HG03025 (cell line): ENCODE data around the gene ANAPC4.
"Not testable (repeated sequence)": the region's sequence is repeated elsewhere in the genome, so short reads cannot be mapped to it uniquely, and the experiment has no call there.

Source experiments
- ATAC-seq: cut with Tn5 transposase; IDR thresholded peaks from one replicate; pipeline ENCODE4 v1.9.1; 2021; ENCODE audit warnings: mild to moderate bottlenecking, moderate library complexity; ENCODE audit not compliant: unreplicated experiment, low FRiP score

ANAPC4 gene

GRCh38 chr4:25376754-25377571 is at the start of gene ANAPC4:
TSS of gene ANAPC4 (plus strand) at chr4:25377263. CDS start at chr4:25377428, 165 bp downstream.
- peak; percentile 93 for ATAC-seq

GRCh38 chr4:25328463-25328862 is 48.6 kb upstream of the ANAPC4 start:
- ATAC-seq = not testable (repeated sequence)

- ATAC-seq = no peak
Observed at GRCh38 chr4:25330335-25330734, 46.7 kb upstream of the ANAPC4 start.

- peak; percentile 78 for ATAC-seq
Observed at GRCh38 chr4:25330905-25331808, 45.9 kb upstream of the ANAPC4 start.

GRCh38 chr4:25343671-25344070 is 33.4 kb upstream of the ANAPC4 start:
- ATAC-seq = no peak

GRCh38 chr4:25345744-25346143 is 31.3 kb upstream of the ANAPC4 start:
- no peak for ATAC-seq

GRCh38 chr4:25346913-25347312 is 30.1 kb upstream of the ANAPC4 start:
- ATAC-seq = no peak

- no peak for ATAC-seq
Observed at GRCh38 chr4:25347473-25347872, 29.6 kb upstream of the ANAPC4 start.

GRCh38 chr4:25347971-25348370 is 29.1 kb upstream of the ANAPC4 start:
- ATAC-seq = no peak

- no peak for ATAC-seq
Observed at GRCh38 chr4:25350561-25350960, 26.5 kb upstream of the ANAPC4 start.

GRCh38 chr4:25351777-25352416 is 25.2 kb upstream of the ANAPC4 start:
- no peak for ATAC-seq

GRCh38 chr4:25356068-25356467 is 21.0 kb upstream of the ANAPC4 start:
- no peak for ATAC-seq

- ATAC-seq = no peak
Observed at GRCh38 chr4:25358515-25359275, 18.4 kb upstream of the ANAPC4 start.

GRCh38 chr4:25361253-25361652 is 15.8 kb upstream of the ANAPC4 start:
- ATAC-seq = no peak

- ATAC-seq = no peak
Observed at GRCh38 chr4:25367004-25367621, 9.9 kb upstream of the ANAPC4 start.

GRCh38 chr4:25367877-25368276 is 9.2 kb upstream of the ANAPC4 start:
- no peak for ATAC-seq

- ATAC-seq = no peak
Observed at GRCh38 chr4:25368315-25368714, 8.7 kb upstream of the ANAPC4 start.

GRCh38 chr4:25370242-25370641 is 6.8 kb upstream of the ANAPC4 start:
- no peak for ATAC-seq

GRCh38 chr4:25372549-25372948 is 4.5 kb upstream of the ANAPC4 start:
- not testable (repeated sequence) for ATAC-seq
